Islet precursor cell (in vitro differentiated cells): ENCODE measurements around the gene SFTPA1.
"Not testable (repeated sequence)": the region's sequence is repeated elsewhere in the genome, so short reads cannot be mapped to it uniquely, and the experiment has no call there.

Experiments used
- DNase-seq: peaks from one replicate; pipeline ENCODE4 v3.0.0-alpha.2; 2018

The SFTPA1 gene

DNA sequence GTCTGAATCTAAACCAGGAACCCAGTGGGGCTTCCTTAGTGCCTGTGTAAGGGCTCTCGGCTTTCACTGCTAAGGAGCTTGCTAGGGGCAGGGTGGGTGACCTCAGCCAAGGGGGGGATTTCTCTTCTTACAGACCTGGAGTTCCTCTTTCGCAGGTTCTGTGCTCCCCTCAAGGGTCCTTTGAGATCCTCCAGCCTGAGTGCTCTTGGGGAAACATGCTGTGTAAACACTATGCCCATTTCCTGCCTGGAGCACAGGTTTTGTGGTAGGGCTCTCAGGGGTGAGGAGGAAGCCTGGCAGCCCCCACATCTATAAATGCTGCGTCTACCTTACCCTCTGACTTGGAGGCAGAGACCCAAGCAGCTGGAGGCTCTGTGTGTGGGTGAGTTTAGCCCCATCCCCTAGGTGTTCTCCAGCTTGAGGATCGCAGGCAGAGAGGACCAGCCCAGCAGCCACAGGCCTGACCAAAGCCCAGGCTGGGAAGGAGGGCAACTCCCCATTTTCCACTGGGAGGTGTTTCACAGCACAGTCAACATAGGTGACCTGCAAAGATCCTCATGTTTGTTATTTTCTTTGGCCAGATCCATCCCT is at the start of gene SFTPA1:
TSS of gene SFTPA1 (plus strand) at position 339 of the 591 bp plus-strand sequence. CDS start 887 bp downstream, outside the sequence.
- no peak for DNase-seq

- DNase-seq, result no peak
Observed at GRCh38 chr10:79561257-79561656, 49.5 kb upstream of the SFTPA1 start.

DNA sequence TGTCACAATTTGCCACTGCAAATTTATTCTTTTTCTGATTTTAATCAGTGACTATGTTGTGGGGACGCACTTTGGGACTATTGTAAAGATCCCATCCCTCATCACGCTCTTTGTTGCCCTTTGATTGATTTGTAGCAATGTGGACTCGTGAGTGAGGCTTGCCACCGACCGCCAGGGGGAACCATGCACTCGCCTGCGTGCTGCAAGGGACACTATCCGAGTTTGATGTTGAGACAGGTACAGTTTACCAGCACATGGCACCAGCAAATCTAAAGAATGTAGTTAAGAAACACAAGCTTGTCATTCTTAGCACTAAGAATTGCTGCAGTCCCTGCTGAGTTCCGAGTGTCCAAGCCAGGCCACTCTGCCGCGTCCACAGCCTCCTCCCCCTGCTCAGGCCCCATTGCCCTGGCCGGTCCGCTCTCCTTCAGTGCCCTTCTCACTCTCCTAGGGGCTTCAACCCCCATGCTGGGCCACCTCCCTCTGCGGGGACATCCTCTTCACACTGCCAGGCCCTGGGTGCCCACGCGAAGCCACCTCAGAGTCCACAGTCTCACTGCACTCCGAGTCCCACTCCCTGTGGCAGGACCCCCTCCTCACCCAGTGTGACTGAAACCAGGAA is 48.5 kb upstream of the SFTPA1 start:
- DNase-seq, result peak; percentile 86

- no peak for DNase-seq
Observed at GRCh38 chr10:79563426-79563825, 47.3 kb upstream of the SFTPA1 start.

- DNase-seq, result not testable (repeated sequence)
Observed at GRCh38 chr10:79570624-79571023, 40.1 kb upstream of the SFTPA1 start.

- DNase-seq, result no peak
Observed at GRCh38 chr10:79579361-79579760, 31.4 kb upstream of the SFTPA1 start.

GRCh38 chr10:79581044-79581443 is 29.7 kb upstream of the SFTPA1 start:
- no peak for DNase-seq

DNA sequence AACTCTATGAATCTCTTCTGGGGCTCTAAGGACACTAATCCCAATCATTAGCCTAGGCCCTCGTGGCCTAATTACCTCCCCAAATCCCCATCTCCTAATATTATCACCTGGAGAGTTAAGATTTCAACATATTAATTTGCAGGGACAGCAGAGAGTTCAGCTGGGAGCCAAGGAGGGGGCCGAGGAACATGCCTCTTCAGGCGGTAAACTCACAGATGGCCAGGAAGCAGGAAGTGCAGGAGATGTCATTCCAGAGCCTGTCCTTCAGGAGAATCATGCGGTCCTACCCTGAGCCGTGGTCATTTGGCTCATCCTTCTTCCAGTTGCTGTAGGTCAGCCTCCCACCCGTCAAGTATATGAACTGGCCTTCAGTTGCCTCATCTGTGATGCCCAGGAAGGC is 28.6 kb upstream of the SFTPA1 start:
- no peak for DNase-seq

- DNase-seq, result not testable (repeated sequence)
Observed at GRCh38 chr10:79582954-79583353, 27.8 kb upstream of the SFTPA1 start.

DNA sequence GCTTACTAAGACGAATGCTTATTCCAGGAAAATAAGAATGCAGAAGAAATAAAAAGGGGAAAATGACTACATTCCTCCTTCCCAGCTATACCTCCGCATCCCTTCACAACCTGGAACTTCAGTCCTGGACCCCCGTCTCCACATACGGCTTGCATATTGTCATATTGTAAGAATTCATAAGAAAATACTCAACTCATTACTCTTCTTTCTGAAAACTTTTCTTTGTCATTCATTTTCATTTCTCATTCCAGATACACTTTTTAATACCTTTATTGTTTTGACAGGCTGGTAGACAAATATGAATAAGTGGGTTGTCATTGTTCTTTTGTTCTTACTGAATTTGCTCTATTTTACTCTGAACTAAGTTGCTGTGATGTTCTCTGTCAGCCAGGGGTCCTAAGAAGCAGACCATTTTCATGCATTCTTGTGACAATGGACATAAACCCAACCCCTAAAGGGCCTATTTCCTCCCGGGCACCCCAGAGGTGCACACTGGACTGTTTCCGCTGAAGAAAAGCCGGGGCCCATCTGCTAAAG is 27.2 kb upstream of the SFTPA1 start:
- no peak for DNase-seq

- no peak for DNase-seq
Observed at GRCh38 chr10:79585870-79586527, 24.7 kb upstream of the SFTPA1 start.

DNA sequence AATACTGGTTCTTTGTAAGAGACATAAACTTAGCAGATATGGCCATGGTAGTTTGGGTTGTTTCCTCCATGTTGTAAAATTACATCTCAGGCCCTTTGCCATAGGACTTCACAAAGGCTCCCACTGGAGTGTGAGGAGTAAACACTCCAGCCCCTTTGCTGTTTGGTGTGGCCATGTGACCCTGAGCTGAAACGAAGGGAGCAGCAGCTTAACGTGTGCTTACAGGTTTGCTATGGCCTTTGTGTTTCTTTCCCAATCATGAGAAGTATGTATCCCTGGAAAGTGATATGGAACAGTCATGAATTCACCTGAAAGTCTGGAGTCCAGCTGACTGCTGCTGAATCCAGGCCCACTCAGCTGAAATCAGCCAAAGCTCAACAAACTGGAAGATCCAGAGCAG is 23.8 kb upstream of the SFTPA1 start:
- DNase-seq, result no peak

DNA sequence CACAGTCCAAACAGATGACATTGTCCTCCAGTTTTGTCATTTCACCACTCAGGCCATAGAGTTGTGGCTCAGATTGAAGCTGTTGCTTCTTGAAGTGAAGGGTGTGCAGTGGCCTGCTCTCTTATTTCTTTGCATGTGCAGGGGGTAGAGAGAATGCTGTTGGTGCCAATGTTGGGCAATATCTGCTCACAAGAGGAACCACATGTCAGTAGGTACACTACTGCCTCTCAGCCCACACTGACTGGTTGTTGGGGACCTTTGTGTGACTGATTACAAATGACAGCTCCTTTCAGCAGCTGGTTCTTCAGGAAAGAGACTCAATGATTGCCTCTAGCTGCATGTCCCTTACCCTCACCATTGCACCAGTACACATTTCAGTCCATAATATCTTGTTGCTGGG is 21.9 kb upstream of the SFTPA1 start:
- no peak for DNase-seq

- no peak for DNase-seq
Observed at GRCh38 chr10:79593377-79593776, 17.4 kb upstream of the SFTPA1 start.

DNA sequence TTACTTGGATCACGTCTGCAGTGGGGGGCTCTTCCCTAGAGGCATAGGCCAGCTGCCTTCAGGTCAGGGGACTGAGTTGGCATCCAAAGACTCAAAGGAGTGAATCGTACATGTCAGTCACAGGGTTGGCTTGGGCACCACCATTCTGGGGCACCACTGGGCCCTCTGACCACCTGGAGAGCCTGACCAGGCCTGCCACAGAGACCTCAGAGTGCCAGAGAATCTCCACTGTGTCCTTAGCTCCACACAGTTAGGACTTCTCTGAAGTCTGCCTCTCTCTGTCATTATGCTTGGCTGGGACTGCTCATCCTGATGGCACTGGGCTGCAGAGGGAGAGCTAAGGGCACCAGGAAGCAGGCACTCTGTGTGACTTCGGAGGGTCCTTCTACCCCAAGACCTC is 16.2 kb upstream of the SFTPA1 start:
- DNase-seq, result not testable (repeated sequence)

- no peak for DNase-seq
Observed at GRCh38 chr10:79595510-79595909, 15.2 kb upstream of the SFTPA1 start.

DNA sequence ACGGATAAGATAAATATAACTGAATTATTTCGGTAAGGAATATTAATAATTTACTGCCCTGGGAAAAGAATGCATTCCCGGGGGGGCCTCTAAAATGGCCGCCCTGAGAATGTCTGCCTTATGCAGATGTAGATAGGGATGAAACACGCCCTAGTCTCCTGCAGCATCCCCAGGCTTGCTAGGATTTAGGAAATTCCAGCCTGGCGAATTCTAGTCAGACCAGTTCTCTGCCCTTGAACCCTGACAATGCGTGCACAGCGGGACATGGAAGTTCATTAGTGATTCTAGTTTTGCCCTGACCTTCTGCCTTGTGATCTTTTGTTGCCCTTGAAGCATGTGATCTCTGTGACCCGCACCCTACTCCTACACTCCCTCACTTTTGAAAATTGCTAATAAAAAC is 11.1 kb upstream of the SFTPA1 start:
- DNase-seq, result not testable (repeated sequence)

DNA sequence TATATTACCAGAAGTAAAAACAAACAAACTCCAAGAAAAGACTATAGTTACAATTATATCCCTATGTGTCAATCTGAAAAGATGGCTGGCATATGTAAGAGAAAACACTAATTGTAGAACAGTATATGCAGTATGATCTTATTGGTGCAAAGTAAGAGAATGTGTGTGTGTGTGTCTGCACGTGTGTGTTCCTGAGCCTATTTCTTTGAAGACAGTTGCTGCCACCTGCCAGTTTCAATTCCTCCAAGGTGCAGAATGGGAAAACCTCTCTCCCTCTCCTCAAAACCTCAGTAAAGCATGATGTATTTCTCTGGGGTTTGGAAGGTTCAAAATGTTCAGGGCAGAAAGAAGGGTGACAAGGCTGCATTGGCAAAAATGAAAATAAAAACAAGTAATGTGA is 8.8 kb upstream of the SFTPA1 start:
- no peak for DNase-seq

DNA sequence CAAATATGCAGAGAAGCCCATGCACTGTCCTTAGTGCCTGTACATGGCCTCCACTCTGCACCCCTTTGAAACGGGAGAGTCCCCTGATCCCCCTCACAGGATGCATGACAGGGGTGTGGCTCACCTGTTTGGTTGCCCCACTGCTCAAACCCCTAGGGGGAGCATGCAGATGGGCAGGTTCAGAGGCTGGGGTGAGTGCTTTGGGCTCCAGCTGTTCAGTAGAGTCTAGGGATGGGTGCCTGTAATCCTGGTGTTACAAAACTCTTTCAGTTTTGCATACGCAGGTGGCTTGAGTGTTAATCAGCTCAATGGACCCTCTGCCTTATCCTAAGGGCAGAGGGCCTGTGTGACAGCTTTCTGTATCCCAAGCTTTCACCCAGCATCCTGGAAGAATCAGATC is 7.8 kb upstream of the SFTPA1 start:
- DNase-seq, result no peak

DNA sequence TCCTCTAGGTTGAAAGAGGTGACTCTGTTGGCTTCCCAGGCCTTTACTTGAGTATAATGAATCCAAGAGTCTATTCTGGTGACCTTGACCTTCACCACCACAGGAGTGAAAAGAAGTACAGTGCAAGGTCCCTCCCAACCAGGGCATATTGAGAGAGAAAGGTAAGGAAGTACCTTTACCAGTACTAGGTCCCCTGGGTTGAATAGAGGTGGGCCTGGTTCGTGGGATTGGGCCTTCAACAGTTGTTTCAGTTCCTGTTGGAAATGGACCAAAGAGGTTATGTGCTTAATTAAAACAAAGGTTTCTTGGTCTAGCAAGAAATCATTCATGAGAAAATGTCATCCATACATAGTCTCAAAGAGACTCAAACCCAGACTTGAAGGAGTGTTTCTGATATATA is 6.4 kb upstream of the SFTPA1 start:
- no peak for DNase-seq

DNA sequence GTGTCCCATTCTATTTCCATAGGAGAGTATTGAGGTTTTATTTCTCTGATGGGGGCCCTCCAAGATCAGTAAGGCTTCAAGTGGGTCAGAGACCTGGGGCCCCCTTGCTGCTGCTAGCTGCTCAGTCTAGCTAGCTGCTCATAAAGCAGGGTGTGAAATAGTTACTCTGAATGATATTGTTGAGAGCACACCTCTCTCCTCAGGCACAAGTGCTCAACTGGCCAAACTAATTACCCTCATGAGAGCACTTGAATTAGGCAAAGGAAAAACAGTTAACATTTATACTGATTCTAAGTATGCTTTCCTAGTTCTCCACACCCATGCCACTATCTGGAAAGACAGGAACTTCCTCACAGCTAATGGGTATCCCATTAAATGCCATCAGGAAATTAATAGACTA is 5.4 kb upstream of the SFTPA1 start:
- DNase-seq, result no peak

GRCh38 chr10:79608505-79609375 is 2.0 kb upstream of the SFTPA1 start:
- DNase-seq, result peak; percentile 77
